Thyroid gland (tissue), 4 donors: ENCODE results near the gene PARD3B.

ENCODE experiments used
- POLR2A ChIP-seq, 2 donors: fragments of 450-650 bp; IDR thresholded peaks; one replicate each; pipeline ENCODE4 v1.6.1; 2017; ENCODE audit warnings: antibody characterized with exemption in 2 of 2, mild to moderate bottlenecking in 2 of 2, moderate library complexity in 1 of 2
- TF ChIP-seq, protein P1 (sequence below), 6 experiments: fragments of 200-600 bp in 3 of 6; fragments of 450-650 bp in 3 of 6; sonication (generic) in 3 of 6; IDR thresholded peaks; one replicate each; pipeline ENCODE4 v1.5.1; 2016 to 2019; ENCODE audit warnings: antibody characterized with exemption in 6 of 6, mild to moderate bottlenecking in 2 of 6, inconsistent platforms in 1 of 6, moderate library complexity in 1 of 6

DNA sequence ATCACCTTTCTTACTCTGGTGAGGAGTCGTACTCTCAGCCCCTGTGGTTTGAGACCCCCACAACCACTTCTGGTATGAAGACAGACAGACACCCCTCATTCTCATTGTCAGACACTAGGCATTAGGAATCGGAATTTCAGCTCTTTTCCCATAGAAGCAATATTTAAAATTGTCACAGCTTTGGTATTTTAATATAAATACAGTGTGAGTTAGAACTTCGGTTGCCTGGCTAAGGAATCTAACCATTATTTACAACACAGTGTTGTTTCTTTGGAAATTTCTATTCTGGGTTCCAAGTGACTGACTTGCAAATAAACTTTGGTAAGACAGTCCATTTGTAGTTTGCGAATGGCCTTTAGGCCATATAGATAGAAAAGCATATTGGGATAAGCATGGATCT is 318.1 kb downstream of the PARD3B start:
- TF ChIP-seq, protein P1, sequence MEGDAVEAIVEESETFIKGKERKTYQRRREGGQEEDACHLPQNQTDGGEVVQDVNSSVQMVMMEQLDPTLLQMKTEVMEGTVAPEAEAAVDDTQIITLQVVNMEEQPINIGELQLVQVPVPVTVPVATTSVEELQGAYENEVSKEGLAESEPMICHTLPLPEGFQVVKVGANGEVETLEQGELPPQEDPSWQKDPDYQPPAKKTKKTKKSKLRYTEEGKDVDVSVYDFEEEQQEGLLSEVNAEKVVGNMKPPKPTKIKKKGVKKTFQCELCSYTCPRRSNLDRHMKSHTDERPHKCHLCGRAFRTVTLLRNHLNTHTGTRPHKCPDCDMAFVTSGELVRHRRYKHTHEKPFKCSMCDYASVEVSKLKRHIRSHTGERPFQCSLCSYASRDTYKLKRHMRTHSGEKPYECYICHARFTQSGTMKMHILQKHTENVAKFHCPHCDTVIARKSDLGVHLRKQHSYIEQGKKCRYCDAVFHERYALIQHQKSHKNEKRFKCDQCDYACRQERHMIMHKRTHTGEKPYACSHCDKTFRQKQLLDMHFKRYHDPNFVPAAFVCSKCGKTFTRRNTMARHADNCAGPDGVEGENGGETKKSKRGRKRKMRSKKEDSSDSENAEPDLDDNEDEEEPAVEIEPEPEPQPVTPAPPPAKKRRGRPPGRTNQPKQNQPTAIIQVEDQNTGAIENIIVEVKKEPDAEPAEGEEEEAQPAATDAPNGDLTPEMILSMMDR (IDR thresholded peaks at IDR 0.05), result no peak
- TF ChIP-seq POLR2A (IDR thresholded peaks at IDR 0.05), result no peak
